Breast epithelium (tissue), 3 donors: ENCODE results near the gene KCNQ2.

Experiments used
- POLR2A ChIP-seq: fragments of 450-650 bp; IDR thresholded peaks from one replicate; pipeline ENCODE4 v1.6.1; 2016; ENCODE audit warnings: antibody characterized with exemption, mild to moderate bottlenecking, moderate library complexity
- TF ChIP-seq, protein P1 (sequence below), 3 donors: fragments of 450-650 bp; IDR thresholded peaks; one replicate each; pipeline ENCODE4 v1.5.1; 2016 to 2017; ENCODE audit warnings: antibody characterized with exemption in 3 of 3, mild to moderate bottlenecking in 3 of 3, moderate library complexity in 3 of 3

DNA sequence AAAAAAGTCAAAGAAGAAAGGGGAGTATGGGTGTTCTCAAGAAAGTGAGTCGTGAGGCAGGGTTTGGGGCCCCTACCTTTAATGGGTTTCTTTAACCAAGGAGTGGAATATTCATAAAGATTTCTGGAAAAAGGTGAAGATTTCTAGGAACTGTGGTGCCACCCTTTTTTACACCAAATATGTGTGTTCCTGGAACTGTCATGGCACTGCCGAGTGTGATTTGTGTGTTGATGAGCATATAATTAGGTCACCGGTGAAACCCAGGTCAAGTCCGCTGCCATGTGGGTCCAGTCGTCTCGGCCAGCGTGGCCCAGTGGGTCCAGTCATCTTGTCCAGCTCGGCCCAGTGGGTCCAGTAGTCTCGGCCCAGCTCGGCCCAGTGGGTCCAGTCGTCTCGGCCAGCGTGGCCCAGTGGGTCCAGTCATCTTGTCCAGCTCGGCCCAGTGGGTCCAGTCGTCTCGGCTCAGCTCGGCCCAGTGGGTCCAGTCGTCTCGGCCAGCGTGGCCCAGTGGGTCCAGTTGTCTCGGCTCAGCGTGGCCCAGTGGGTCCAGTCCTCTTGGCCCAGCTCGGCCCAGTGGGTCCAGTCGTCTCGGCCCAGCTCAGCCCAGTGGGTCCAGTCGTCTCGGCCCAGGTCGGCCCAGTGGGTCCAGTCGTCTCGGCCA is 34.8 kb upstream of the KCNQ2 start:
- TF ChIP-seq POLR2A: no peak
- TF ChIP-seq, protein P1, sequence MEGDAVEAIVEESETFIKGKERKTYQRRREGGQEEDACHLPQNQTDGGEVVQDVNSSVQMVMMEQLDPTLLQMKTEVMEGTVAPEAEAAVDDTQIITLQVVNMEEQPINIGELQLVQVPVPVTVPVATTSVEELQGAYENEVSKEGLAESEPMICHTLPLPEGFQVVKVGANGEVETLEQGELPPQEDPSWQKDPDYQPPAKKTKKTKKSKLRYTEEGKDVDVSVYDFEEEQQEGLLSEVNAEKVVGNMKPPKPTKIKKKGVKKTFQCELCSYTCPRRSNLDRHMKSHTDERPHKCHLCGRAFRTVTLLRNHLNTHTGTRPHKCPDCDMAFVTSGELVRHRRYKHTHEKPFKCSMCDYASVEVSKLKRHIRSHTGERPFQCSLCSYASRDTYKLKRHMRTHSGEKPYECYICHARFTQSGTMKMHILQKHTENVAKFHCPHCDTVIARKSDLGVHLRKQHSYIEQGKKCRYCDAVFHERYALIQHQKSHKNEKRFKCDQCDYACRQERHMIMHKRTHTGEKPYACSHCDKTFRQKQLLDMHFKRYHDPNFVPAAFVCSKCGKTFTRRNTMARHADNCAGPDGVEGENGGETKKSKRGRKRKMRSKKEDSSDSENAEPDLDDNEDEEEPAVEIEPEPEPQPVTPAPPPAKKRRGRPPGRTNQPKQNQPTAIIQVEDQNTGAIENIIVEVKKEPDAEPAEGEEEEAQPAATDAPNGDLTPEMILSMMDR (IDR thresholded peaks at IDR 0.05): no peak
